GM12878 (cell line): ENCODE data around the gene BMAL1. TPM values are rescaled to one million over a fixed set of nuclear protein-coding genes. Genes with fewer than 3 reads are reported as not detected.

Experiments
- ASH2L ChIP-seq: fragments of 300-600, 200-600 bp; sonication (generic); IDR thresholded peaks from 2 replicates; pipeline ENCODE4 v1.6.1; 2017; ENCODE audit warnings: low read depth, mild to moderate bottlenecking, borderline replicate concordance
- BHLHE40 ChIP-seq, 2 experiments: fragments of 450-650 bp in 1 of 2; IDR thresholded peaks; 2 replicates each; pipeline ENCODE4 v1.6.1; 2011 to 2017; ENCODE audit warnings: low read depth in 2 of 2, borderline replicate concordance in 1 of 2, improper control_type of control experiment in 1 of 2, low read length in 1 of 2, mild to moderate bottlenecking in 1 of 2
- CHD1 ChIP-seq: IDR thresholded peaks from 2 replicates; pipeline ENCODE4 v1.6.1; 2012; ENCODE audit warnings: low read depth, low read length, improper control_type of control experiment
- EGR1 ChIP-seq, 2 experiments: IDR thresholded peaks; 1 replicate in 1 of 2; 2 replicates in 1 of 2; pipeline ENCODE4 v1.6.1; 2011 to 2012; ENCODE audit warnings: low read depth in 2 of 2, low read length in 2 of 2, borderline replicate concordance in 1 of 2, mild to moderate bottlenecking in 1 of 2, moderate library complexity in 1 of 2
- EZH2 ChIP-seq: IDR thresholded peaks from 2 replicates; pipeline ENCODE4 v1.6.1; 2012; ENCODE audit warnings: low read depth, mild to moderate bottlenecking, control low read depth, inconsistent platforms, low read length, borderline replicate concordance; ENCODE audit not compliant: control insufficient read depth
- GATAD2B ChIP-seq: fragments of 450-650 bp; conservative IDR thresholded peaks from 2 replicates; pipeline ENCODE4 v1.6.1; 2017; ENCODE audit warnings: low read depth, mild to moderate bottlenecking, moderate library complexity
- IKZF2 ChIP-seq, 2 experiments: fragments of 450-650 bp; IDR thresholded peaks; 2 replicates each; pipeline ENCODE4 v1.6.1; 2017; ENCODE audit warnings: mild to moderate bottlenecking in 2 of 2, moderate library complexity in 2 of 2
- MYC ChIP-seq: IDR thresholded peaks from 2 replicates; pipeline ENCODE4 v1.6.1; 2011; ENCODE audit warnings: mild to moderate bottlenecking, low read length, moderate library complexity, inconsistent platforms; ENCODE audit not compliant: insufficient read depth, insufficient replicate concordance, insufficient read length, severe bottlenecking
- NKRF ChIP-seq: fragments of 450-650 bp; conservative IDR thresholded peaks from 2 replicates; pipeline ENCODE4 v1.6.1; 2017; ENCODE audit warnings: mild to moderate bottlenecking, moderate library complexity
- NRF1 ChIP-seq: conservative IDR thresholded peaks from 2 replicates; pipeline ENCODE4 v1.6.1; 2011; ENCODE audit warnings: mild to moderate bottlenecking, low read depth, low read length, improper control_type of control experiment
- PBX3 ChIP-seq: IDR thresholded peaks from 2 replicates; pipeline ENCODE4 v1.6.1; 2011; ENCODE audit warnings: mild to moderate bottlenecking, low read depth, low read length, moderate library complexity; ENCODE audit not compliant: insufficient replicate concordance
- RELB ChIP-seq: fragments of 450-650 bp; IDR thresholded peaks from 2 replicates; pipeline ENCODE4 v1.6.1; 2017; ENCODE audit warnings: low read depth, mild to moderate bottlenecking, moderate library complexity
- SMARCA5 ChIP-seq: fragments of 450-650 bp; IDR thresholded peaks from 2 replicates; pipeline ENCODE4 v1.6.1; 2017; ENCODE audit warnings: mild to moderate bottlenecking
- SPI1 ChIP-seq: IDR thresholded peaks from 2 replicates; pipeline ENCODE4 v1.6.1; 2011; ENCODE audit warnings: low read depth, mild to moderate bottlenecking, low read length, moderate library complexity, borderline replicate concordance; ENCODE audit not compliant: insufficient read depth
- STAT1 ChIP-seq: fragments of 450-650 bp; conservative IDR thresholded peaks from 2 replicates; pipeline ENCODE4 v1.6.1; 2014; ENCODE audit warnings: antibody characterized with exemption, mild to moderate bottlenecking
- ZBTB33 ChIP-seq: fragments of 450-650 bp; IDR thresholded peaks from 2 replicates; pipeline ENCODE4 v1.6.1; 2017; ENCODE audit warnings: mild to moderate bottlenecking
- ZNF207 ChIP-seq: fragments of 450-650 bp; IDR thresholded peaks from 2 replicates; pipeline ENCODE4 v1.6.1; 2014; ENCODE audit warnings: antibody characterized with exemption, mild to moderate bottlenecking, borderline replicate concordance
- polyA plus RNA-seq, 11 experiments: library from polyadenylated mRNA; depleted of rRNA in 4 of 11; unstranded in 6 of 11; stranded (reverse) in 5 of 11; fragments of >200 nt; fragmentation: Nextera tagmentation in 4 of 11; fragmentation: Illumina TruSeq in 1 of 11; extraction: Ambion mirVana in 4 of 11; extraction: Trizol in 1 of 11; gene quantifications; 1 replicate in 1 of 11; 2 replicates in 10 of 11; pipeline versions ENCODE4 v1.2.1 to v1.2.3, GENCODE V29; 2011 to 2016; ENCODE audit warnings: inconsistent platforms in 2 of 11, missing spikeins in 2 of 11, low read depth in 1 of 11
- total RNA-seq, 4 experiments: library from RNA; depleted of rRNA in 3 of 4; stranded (reverse); fragments of >200 nt in 3 of 4; fragmentation: Illumina TruSeq in 1 of 4; extraction: Trizol in 1 of 4; gene quantifications; 2 replicates each; pipeline versions ENCODE4 v1.2.1 to v1.2.3, GENCODE V29; 2013 to 2021

BMAL1 gene
- total and polyA plus RNA-seq, 10 of the 15 experiments (the other 5 are each of a cell fraction or from before 2014, with no cell fraction given) = 3.5 to 40.6 (median 13.6) TPM

GRCh38 chr11:13277768-13278608 is at the start of gene BMAL1 (continued):
- TF ChIP-seq BHLHE40 (IDR thresholded peaks at IDR 0.05; ENCODE audit: borderline replicate concordance in 1 of 2, low read depth in 2 of 2, low read length in 1 of 2) (peak in 1 of 2 experiments; percentile 71; a peak in 2 of 4 replicates), SPI1 (peak; percentile 70; the same call in 1 of the 2 replicates), EGR1 (IDR thresholded peaks at IDR 0.05; ENCODE audit: borderline replicate concordance in 1 of 2, low read depth in 2 of 2, low read length in 2 of 2) (peak in 1 of 2 experiments; percentile 56; a peak in 1 of 3 replicates), MYC (no peak), STAT1 (no peak), NRF1 (no peak), ASH2L (no peak), EZH2 (no peak), PBX3 (no peak), RELB (peak; percentile 72), ZNF207 (peak; percentile 82), NKRF (peak; percentile 90), IKZF2 (IDR thresholded peaks at IDR 0.05) (0 out of 4 replicates have a peak, but pooled peaks have one; percentile 29 to 34), SMARCA5 (peak; percentile 84), CHD1 (no peak), ZBTB33 (no peak), GATAD2B (peak; percentile 94; the same call in 1 of the 2 replicates)
